GM23338 (cell line): ENCODE measurements around the gene PA2G4. TPM values are rescaled to one million over a fixed set of nuclear protein-coding genes. Genes with fewer than 3 reads are reported as not detected.

ENCODE experiments used
- ATAC-seq: fragments of 200-7000 bp; cut with Tn5 transposase; 3 replicates; pipeline ENCODE4 v1.9.1; 2020
- DNase-seq: peaks from one replicate; pipeline ENCODE4 v3.0.0-alpha.2; 2015; ENCODE audit warnings: low spot score
- H2AFZ ChIP-seq: fragments of 200-600 bp; sonication (generic); 2 replicates; pipeline ENCODE4 v1.8.0; 2016; ENCODE audit warnings: antibody characterized with exemption, mild to moderate bottlenecking, moderate library complexity
- H3F3A ChIP-seq: fragments of 200-600 bp; sonication (generic); replicated peaks from 2 replicates; pipeline ENCODE4 v1.8.0; 2017; ENCODE audit warnings: antibody characterized with exemption, mixed run types, low read depth
- H3K27ac ChIP-seq: fragments of 200-600 bp; sonication (generic); 2 replicates; pipeline ENCODE4 v1.6.1; 2016; ENCODE audit warnings: low read depth
- H3K27me3 ChIP-seq: fragments of 200-600 bp; sonication (generic); 2 replicates; pipeline ENCODE4 v1.8.0; 2016; ENCODE audit warnings: mild to moderate bottlenecking, mixed run types, moderate library complexity; ENCODE audit not compliant: insufficient read depth
- H3K36me3 ChIP-seq: fragments of 200-600 bp; sonication (generic); 2 replicates; pipeline ENCODE4 v1.8.0; 2016; ENCODE audit warnings: mild to moderate bottlenecking; ENCODE audit not compliant: insufficient read depth
- H3K4me1 ChIP-seq: fragments of 200-600 bp; sonication (generic); 2 replicates; pipeline ENCODE4 v1.8.0; 2016; ENCODE audit warnings: mild to moderate bottlenecking, moderate library complexity; ENCODE audit not compliant: insufficient read depth
- H3K4me2 ChIP-seq: fragments of 200-600 bp; sonication (generic); 2 replicates; pipeline ENCODE4 v1.7.1; 2017; ENCODE audit warnings: mixed run types
- H3K4me3 ChIP-seq: fragments of 200-600 bp; sonication (generic); 2 replicates; pipeline ENCODE4 v1.6.1; 2016; ENCODE audit warnings: mixed run types
- H3K79me2 ChIP-seq: fragments of 200-600 bp; sonication (generic); replicated peaks from 2 replicates; pipeline ENCODE4 v1.8.0; 2017; ENCODE audit warnings: mild to moderate bottlenecking; ENCODE audit not compliant: insufficient read depth
- H3K9me2 ChIP-seq: fragments of 200-600 bp; sonication (generic); 2 replicates; pipeline ENCODE4 v1.8.0; 2017; ENCODE audit not compliant: insufficient read depth
- H4K20me1 ChIP-seq: fragments of 200-600 bp; sonication (generic); replicated peaks from 2 replicates; pipeline ENCODE4 v1.8.0; 2017; ENCODE audit warnings: mild to moderate bottlenecking; ENCODE audit not compliant: insufficient read depth
- H3K27ac Mint-ChIP-seq: 2 replicates; pipeline ENCODE4 v1.8.0; 2020; ENCODE audit warnings: inconsistent platforms, mild to moderate bottlenecking, moderate library complexity, mixed read lengths
- H3K27me3 Mint-ChIP-seq: 3 replicates; pipeline ENCODE4 v1.8.0; 2022; ENCODE audit warnings: low read depth, mild to moderate bottlenecking, moderate library complexity, mixed read lengths, inconsistent platforms; ENCODE audit not compliant: insufficient read depth, poor library complexity
- H3K36me3 Mint-ChIP-seq: 3 replicates; pipeline ENCODE4 v1.8.0; 2021; ENCODE audit warnings: low read depth, mild to moderate bottlenecking, inconsistent platforms, moderate library complexity, mixed read lengths
- H3K4me1 Mint-ChIP-seq: 3 replicates; pipeline ENCODE4 v1.8.0; 2020; ENCODE audit warnings: mild to moderate bottlenecking, inconsistent platforms, mixed read lengths
- H3K4me3 Mint-ChIP-seq: 3 replicates; pipeline ENCODE4 v1.8.0; 2021; ENCODE audit warnings: moderate library complexity, mild to moderate bottlenecking, inconsistent platforms, mixed read lengths
- H3K9me3 Mint-ChIP-seq: 3 replicates; pipeline ENCODE4 v1.8.0; 2020; ENCODE audit warnings: moderate library complexity, mild to moderate bottlenecking, inconsistent platforms, mixed read lengths
- CREB1 ChIP-seq: fragments of 250-450 bp; sonication (Bioruptor Pico); IDR thresholded peaks from 2 replicates; pipeline ENCODE4 v1.5.0; 2020; ENCODE audit warnings: low read depth, mild to moderate bottlenecking, moderate library complexity
- EZH2phosphoT487 ChIP-seq: fragments of 200-600 bp; sonication (generic); IDR thresholded peaks from one replicate; pipeline ENCODE4 v1.8.1; 2018; ENCODE audit warnings: antibody characterized with exemption; ENCODE audit not compliant: unreplicated experiment
- NANOG ChIP-seq: IDR thresholded peaks from 2 replicates; pipeline ENCODE4 v1.6.1; 2016; ENCODE audit warnings: antibody characterized with exemption, borderline replicate concordance
- POLR2AphosphoS5 ChIP-seq: IDR thresholded peaks from 2 replicates; pipeline ENCODE4 v1.6.1; 2016; ENCODE audit warnings: antibody characterized with exemption, low read depth
- STAT1 ChIP-seq: IDR thresholded peaks from one replicate; pipeline ENCODE4 v1.6.1; 2016; ENCODE audit warnings: antibody characterized with exemption; ENCODE audit not compliant: unreplicated experiment
- ZNF114 ChIP-seq: fragments of 250-450 bp; sonication (Bioruptor Pico); IDR thresholded peaks from 2 replicates; pipeline ENCODE4 v1.5.0; 2020; ENCODE audit warnings: mild to moderate bottlenecking, moderate library complexity
- polyA plus RNA-seq: library from polyadenylated mRNA; unstranded; fragments of >200 nt; fragmentation: Nextera tagmentation; extraction: Ambion mirVana; gene quantifications from 2 replicates; pipeline ENCODE4 v1.2.1, GENCODE V29; 2016
- total RNA-seq: library from RNA; depleted of rRNA; stranded (reverse); fragments of >200 nt; shearing (Covaris generic); gene quantifications from 2 replicates; pipeline ENCODE4 v1.2.3, GENCODE V29; 2014
- TF ChIP-seq, protein P1 (sequence below), 2 experiments: fragments of 200-600 bp in 1 of 2; sonication (generic) in 1 of 2; conservative IDR thresholded peaks; 2 replicates each; pipeline versions ENCODE4 v1.5.1 to v1.6.1; 2016 to 2017; ENCODE audit warnings: antibody characterized with exemption in 2 of 2, low read depth in 2 of 2, mild to moderate bottlenecking in 2 of 2, moderate library complexity in 1 of 2
- TF ChIP-seq, protein P2 (sequence below): IDR thresholded peaks from 2 replicates; pipeline ENCODE4 v1.6.1; 2016; ENCODE audit warnings: antibody characterized with exemption
- TF ChIP-seq, protein P3 (sequence below): IDR thresholded peaks from one replicate; pipeline ENCODE4 v1.6.1; 2018; ENCODE audit warnings: antibody characterized with exemption; ENCODE audit not compliant: unreplicated experiment

The PA2G4 gene
- total and polyA plus RNA-seq, 2 experiments from 2014 or later: 237 to 373 TPM

DNA sequence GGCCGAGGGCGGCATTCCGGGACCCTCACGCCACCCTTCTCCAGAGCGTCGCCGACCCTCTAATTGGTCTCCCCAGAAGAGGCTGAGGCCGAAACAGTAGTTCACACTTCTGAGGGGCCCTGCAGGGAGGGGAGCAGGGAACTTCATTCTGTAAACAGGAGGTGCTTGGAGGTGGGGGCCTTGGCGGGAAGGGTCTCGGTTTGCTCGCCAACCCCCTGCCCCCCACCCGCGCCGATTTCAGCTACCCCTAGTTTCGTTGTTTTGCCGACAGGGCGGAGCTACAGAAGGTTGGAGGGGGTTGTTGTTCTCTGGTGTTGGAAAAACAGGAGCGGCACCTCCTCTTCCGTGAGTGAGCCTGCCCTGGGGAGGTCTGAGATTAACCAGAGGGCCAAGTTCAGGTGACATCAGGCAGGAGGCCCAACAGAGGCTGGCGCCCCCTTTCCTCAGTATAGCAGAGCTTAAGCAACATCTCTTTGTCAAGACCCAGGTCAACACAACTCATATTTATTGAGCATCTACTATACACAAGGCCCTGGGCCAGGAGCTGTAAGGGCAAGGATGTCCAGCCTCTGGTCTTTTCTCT, 23.7 kb upstream of the PA2G4 start:
- Histone ChIP-seq H3K4me1 (peaks cover 22% of the 10 kb centered on the region), H3K36me3 (0 out of 2 replicates have a peak, but pooled peaks cover 11% of the 10 kb centered on the region), H3K27ac (peak overlapping the region; percentile 98), H3K9me2 (no peaks in the 10 kb centered on the region), H3K79me2 (peaks cover 30% of the 10 kb centered on the region), H3K4me2 (peak overlapping the region; percentile 93), H3K4me3 (peak overlapping the region; percentile 84), H3K27me3 (no peaks in the 10 kb centered on the region), H4K20me1 (peaks cover 17% of the 10 kb centered on the region), H3F3A (0 out of 2 replicates have a peak, but pooled peaks cover 13% of the 10 kb centered on the region), H2AFZ (peak overlapping the region; percentile 93)
- peak overlapping the region; percentile 98 for H3K27ac Mint-ChIP-seq
- H3K9me3 Mint-ChIP-seq: peaks cover 3% of the 10 kb centered on the region; the same call in 1 of the 3 replicates
- ATAC-seq: peak; percentile 37
- peaks cover 8% of the 10 kb centered on the region for H3K27me3 Mint-ChIP-seq
- peaks cover 30% of the 10 kb centered on the region for H3K4me1 Mint-ChIP-seq
- TF ChIP-seq, protein P1, sequence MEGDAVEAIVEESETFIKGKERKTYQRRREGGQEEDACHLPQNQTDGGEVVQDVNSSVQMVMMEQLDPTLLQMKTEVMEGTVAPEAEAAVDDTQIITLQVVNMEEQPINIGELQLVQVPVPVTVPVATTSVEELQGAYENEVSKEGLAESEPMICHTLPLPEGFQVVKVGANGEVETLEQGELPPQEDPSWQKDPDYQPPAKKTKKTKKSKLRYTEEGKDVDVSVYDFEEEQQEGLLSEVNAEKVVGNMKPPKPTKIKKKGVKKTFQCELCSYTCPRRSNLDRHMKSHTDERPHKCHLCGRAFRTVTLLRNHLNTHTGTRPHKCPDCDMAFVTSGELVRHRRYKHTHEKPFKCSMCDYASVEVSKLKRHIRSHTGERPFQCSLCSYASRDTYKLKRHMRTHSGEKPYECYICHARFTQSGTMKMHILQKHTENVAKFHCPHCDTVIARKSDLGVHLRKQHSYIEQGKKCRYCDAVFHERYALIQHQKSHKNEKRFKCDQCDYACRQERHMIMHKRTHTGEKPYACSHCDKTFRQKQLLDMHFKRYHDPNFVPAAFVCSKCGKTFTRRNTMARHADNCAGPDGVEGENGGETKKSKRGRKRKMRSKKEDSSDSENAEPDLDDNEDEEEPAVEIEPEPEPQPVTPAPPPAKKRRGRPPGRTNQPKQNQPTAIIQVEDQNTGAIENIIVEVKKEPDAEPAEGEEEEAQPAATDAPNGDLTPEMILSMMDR (conservative IDR thresholded peaks at IDR 0.05; ENCODE audit: low read depth in 2 of 2): peak; percentile 34 to 49; a peak in 2 of 4 replicates
- no peak for TF ChIP-seq NANOG
- peaks cover 26% of the 10 kb centered on the region for H3K36me3 Mint-ChIP-seq
- H3K4me3 Mint-ChIP-seq: peak overlapping the region; percentile 90
- DNase-seq: peak; percentile 80

DNA sequence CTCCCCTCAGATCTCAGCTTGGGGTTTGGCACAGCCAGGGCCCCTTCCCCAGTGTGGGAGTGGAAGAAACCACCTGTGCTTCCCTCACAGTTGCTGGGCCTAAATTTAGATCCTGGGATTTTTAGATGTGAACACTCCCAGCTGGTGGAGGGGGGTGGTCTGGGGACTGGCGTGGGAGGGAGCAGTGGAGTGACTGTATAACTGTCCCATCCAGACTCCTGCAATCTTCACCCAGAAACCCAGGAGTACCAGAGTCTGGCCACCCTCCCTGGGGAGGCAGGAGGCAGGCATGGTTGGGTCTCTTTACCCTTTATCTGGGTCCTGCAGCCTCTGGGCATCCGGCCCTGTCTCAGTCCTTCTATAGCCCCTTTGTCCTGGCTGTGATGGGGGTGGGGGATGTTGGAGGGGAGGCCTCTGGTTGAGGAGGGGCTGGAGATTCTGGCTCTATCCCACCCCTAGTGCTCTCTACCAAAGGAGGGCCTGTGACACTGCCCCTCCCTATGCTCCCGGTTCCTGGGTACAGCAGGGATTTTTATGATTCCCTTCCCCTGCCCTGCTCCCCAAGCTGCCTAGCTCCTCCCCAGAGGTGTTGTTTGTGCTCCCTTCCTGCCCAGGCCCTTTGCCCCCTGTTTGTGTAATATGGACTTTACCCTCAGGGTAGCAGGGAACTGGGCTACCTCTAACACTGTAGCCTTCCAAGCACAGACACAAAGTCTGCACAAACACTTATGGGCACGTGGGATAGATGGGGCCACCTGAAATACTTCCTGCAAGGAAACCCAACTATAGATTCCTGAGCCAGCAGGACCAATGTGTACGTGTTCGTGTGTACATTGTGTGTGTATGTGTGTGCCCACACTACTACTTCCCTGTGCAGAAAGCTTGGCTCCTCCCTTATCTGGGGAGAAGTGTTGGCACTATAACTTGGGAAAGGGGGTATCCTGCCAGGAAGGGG, 22.7 kb upstream of the PA2G4 start:
- Mint-ChIP-seq H3K27me3 (peaks cover 8% of the 10 kb centered on the region), H3K4me3 (peak overlapping the region; percentile 90), H3K4me1 (peaks cover 38% of the 10 kb centered on the region), H3K9me3 (peaks cover 2% of the 10 kb centered on the region; the same call in 1 of the 3 replicates), H3K27ac (no peak overlapping the region; the same call in 1 of the 2 replicates), H3K36me3 (peaks cover 36% of the 10 kb centered on the region)
- Histone ChIP-seq H3K4me2 (peak overlapping the region; percentile 93), H3K36me3 (0 out of 2 replicates have a peak, but pooled peaks cover 11% of the 10 kb centered on the region), H3K4me1 (peaks cover 22% of the 10 kb centered on the region), H3K4me3 (peak overlapping the region; percentile 84), H3K79me2 (peaks cover 30% of the 10 kb centered on the region), H3K27ac (peak overlapping the region; percentile 98; the same call in 1 of the 2 replicates), H3F3A (0 out of 2 replicates have a peak, but pooled peaks cover 14% of the 10 kb centered on the region), H2AFZ (no peak overlapping the region), H3K27me3 (no peaks in the 10 kb centered on the region), H4K20me1 (peaks cover 21% of the 10 kb centered on the region), H3K9me2 (no peaks in the 10 kb centered on the region)
- DNase-seq (peak; percentile 27), ATAC-seq (no peak)
- TF ChIP-seq, protein P2, sequence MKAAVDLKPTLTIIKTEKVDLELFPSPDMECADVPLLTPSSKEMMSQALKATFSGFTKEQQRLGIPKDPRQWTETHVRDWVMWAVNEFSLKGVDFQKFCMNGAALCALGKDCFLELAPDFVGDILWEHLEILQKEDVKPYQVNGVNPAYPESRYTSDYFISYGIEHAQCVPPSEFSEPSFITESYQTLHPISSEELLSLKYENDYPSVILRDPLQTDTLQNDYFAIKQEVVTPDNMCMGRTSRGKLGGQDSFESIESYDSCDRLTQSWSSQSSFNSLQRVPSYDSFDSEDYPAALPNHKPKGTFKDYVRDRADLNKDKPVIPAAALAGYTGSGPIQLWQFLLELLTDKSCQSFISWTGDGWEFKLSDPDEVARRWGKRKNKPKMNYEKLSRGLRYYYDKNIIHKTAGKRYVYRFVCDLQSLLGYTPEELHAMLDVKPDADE: no peak
- TF ChIP-seq, protein P1 (conservative IDR thresholded peaks at IDR 0.05; ENCODE audit: low read depth in 2 of 2): no peak
- no peak for TF ChIP-seq NANOG
- TF ChIP-seq STAT1: no peak
- TF ChIP-seq, protein P3, sequence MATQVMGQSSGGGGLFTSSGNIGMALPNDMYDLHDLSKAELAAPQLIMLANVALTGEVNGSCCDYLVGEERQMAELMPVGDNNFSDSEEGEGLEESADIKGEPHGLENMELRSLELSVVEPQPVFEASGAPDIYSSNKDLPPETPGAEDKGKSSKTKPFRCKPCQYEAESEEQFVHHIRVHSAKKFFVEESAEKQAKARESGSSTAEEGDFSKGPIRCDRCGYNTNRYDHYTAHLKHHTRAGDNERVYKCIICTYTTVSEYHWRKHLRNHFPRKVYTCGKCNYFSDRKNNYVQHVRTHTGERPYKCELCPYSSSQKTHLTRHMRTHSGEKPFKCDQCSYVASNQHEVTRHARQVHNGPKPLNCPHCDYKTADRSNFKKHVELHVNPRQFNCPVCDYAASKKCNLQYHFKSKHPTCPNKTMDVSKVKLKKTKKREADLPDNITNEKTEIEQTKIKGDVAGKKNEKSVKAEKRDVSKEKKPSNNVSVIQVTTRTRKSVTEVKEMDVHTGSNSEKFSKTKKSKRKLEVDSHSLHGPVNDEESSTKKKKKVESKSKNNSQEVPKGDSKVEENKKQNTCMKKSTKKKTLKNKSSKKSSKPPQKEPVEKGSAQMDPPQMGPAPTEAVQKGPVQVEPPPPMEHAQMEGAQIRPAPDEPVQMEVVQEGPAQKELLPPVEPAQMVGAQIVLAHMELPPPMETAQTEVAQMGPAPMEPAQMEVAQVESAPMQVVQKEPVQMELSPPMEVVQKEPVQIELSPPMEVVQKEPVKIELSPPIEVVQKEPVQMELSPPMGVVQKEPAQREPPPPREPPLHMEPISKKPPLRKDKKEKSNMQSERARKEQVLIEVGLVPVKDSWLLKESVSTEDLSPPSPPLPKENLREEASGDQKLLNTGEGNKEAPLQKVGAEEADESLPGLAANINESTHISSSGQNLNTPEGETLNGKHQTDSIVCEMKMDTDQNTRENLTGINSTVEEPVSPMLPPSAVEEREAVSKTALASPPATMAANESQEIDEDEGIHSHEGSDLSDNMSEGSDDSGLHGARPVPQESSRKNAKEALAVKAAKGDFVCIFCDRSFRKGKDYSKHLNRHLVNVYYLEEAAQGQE: no peak
- no peak for TF ChIP-seq POLR2AphosphoS5
- no peak for TF ChIP-seq EZH2phosphoT487
- no peak for TF ChIP-seq CREB1
- no peak for TF ChIP-seq ZNF114 (CRISPR knock-in tag)
